Smooth muscle cell (in vitro differentiated cells): ENCODE results near the gene NTNG1. TPM values are rescaled to one million over a fixed set of nuclear protein-coding genes. Genes with fewer than 3 reads are reported as not detected.

Source experiments
- DNase-seq: peaks from one replicate; lab custom pipeline; 2025; ENCODE audit not compliant: unreplicated experiment; lab: John Stamatoyannopoulos, UW
- H2AFZ ChIP-seq: fragments of 200-600 bp; sonication (generic); 2 replicates; pipeline ENCODE4 v1.6.0; 2016; ENCODE audit warnings: antibody characterized with exemption, low read depth, mild to moderate bottlenecking
- H3F3A ChIP-seq: fragments of 200-600 bp; sonication (generic); 2 replicates; pipeline ENCODE4 v1.6.0; 2017; ENCODE audit warnings: antibody characterized with exemption, low read depth
- H3K27ac ChIP-seq: fragments of 200-600 bp; sonication (generic); 2 replicates; pipeline ENCODE4 v1.5.1; 2016; ENCODE audit warnings: low read depth, mild to moderate bottlenecking
- H3K27me3 ChIP-seq: fragments of 200-600 bp; sonication (generic); 2 replicates; pipeline ENCODE4 v1.6.1; 2016; ENCODE audit warnings: low read depth, mild to moderate bottlenecking
- H3K36me3 ChIP-seq: fragments of 200-600 bp; sonication (generic); 2 replicates; pipeline ENCODE4 v1.5.1; 2016; ENCODE audit warnings: low read depth
- H3K4me1 ChIP-seq: fragments of 200-600 bp; sonication (generic); 2 replicates; pipeline ENCODE4 v1.5.1; 2016; ENCODE audit warnings: low read depth
- H3K4me2 ChIP-seq: fragments of 200-600 bp; sonication (generic); 2 replicates; pipeline ENCODE4 v1.6.0; 2016; ENCODE audit warnings: mild to moderate bottlenecking
- H3K4me3 ChIP-seq: fragments of 200-600 bp; sonication (generic); 2 replicates; pipeline ENCODE4 v1.5.1; 2016; ENCODE audit warnings: mild to moderate bottlenecking
- H3K79me2 ChIP-seq: fragments of 200-600 bp; sonication (generic); 2 replicates; pipeline ENCODE4 v1.6.0; 2016; ENCODE audit warnings: low read depth, mild to moderate bottlenecking
- H3K9ac ChIP-seq: fragments of 200-600 bp; sonication (generic); 2 replicates; pipeline ENCODE4 v1.6.0; 2016; ENCODE audit warnings: low read depth
- H3K9me3 ChIP-seq: fragments of 200-600 bp; sonication (generic); replicated peaks from 2 replicates; pipeline ENCODE4 v1.5.1; 2016; ENCODE audit warnings: low read depth
- H4K20me1 ChIP-seq: fragments of 200-600 bp; sonication (generic); 2 replicates; pipeline ENCODE4 v1.6.0; 2016; ENCODE audit warnings: low read depth
- WGBS: methylation state at CpG from one replicate; pipeline ENCODE4 v1.1.7; 2016; ENCODE audit warnings: low lambda C conversion rate; 5-methylcytosine and 5-hydroxymethylcytosine counted together
- polyA plus RNA-seq: library from polyadenylated mRNA; unstranded; fragments of >200 nt; fragmentation: Nextera tagmentation; extraction: Ambion mirVana; gene quantifications from 2 replicates; pipeline ENCODE4 v1.2.1, GENCODE V29; 2016
- total RNA-seq: library from RNA; depleted of rRNA; stranded (reverse); fragments of >200 nt; gene quantifications from 2 replicates; pipeline ENCODE4 v1.2.3, GENCODE V29; 2014
- TF ChIP-seq, protein P1 (sequence below): fragments of 200-600 bp; sonication (generic); IDR thresholded peaks from 2 replicates; pipeline ENCODE4 v1.5.1; 2017; ENCODE audit warnings: borderline replicate concordance, mild to moderate bottlenecking, antibody characterized with exemption; ENCODE audit not compliant: insufficient read depth, poor library complexity, severe bottlenecking

Gene NTNG1
- total and polyA plus RNA-seq, 2 experiments from 2014 or later: 0.39 to 1.1 TPM

- H3K79me2 ChIP-seq: no peaks in the 10 kb centered on the region
- H3K9ac ChIP-seq: no peak overlapping the region
- no peaks in the 10 kb centered on the region for H4K20me1 ChIP-seq
- TF ChIP-seq, protein P1, sequence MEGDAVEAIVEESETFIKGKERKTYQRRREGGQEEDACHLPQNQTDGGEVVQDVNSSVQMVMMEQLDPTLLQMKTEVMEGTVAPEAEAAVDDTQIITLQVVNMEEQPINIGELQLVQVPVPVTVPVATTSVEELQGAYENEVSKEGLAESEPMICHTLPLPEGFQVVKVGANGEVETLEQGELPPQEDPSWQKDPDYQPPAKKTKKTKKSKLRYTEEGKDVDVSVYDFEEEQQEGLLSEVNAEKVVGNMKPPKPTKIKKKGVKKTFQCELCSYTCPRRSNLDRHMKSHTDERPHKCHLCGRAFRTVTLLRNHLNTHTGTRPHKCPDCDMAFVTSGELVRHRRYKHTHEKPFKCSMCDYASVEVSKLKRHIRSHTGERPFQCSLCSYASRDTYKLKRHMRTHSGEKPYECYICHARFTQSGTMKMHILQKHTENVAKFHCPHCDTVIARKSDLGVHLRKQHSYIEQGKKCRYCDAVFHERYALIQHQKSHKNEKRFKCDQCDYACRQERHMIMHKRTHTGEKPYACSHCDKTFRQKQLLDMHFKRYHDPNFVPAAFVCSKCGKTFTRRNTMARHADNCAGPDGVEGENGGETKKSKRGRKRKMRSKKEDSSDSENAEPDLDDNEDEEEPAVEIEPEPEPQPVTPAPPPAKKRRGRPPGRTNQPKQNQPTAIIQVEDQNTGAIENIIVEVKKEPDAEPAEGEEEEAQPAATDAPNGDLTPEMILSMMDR: no peak
- peaks cover 4% of the 10 kb centered on the region for H3K4me1 ChIP-seq
- H3K27me3 ChIP-seq: no peaks in the 10 kb centered on the region
- H3K9me3 ChIP-seq: no peaks in the 10 kb centered on the region
- no peaks in the 10 kb centered on the region for H3F3A ChIP-seq
- H3K4me3 ChIP-seq: no peak overlapping the region
- H3K4me2 ChIP-seq: no peak overlapping the region
- no peaks in the 10 kb centered on the region for H3K36me3 ChIP-seq
- H2AFZ ChIP-seq: no peak overlapping the region
- H3K27ac ChIP-seq: no peak overlapping the region
- 73% methylated on average over 2 of the region's 2 CpGs for WGBS
- no peak for DNase-seq
Observed at GRCh38 chr1:107378866-107379265, 238.0 kb downstream of the NTNG1 start.

DNA sequence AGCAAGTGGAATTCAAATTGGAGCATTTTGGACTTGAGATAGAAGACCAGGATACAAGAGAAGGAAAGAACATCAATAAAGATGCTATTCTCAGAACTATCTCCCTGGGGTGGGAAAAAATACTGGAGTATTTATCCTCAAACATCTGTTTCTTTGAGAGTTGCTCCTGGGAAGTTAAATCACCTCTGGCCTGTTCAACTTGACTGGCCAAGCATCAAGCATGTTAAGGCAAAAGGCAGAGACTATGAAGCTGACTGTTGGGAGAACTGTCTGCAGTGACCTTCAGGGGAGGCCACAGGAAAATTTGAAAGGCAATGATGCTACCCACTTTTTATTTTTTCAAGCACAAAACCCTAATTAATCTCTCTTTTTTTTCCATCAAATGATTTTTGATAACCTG, 239.0 kb downstream of the NTNG1 start:
- Histone ChIP-seq H3K4me1 (peaks cover 4% of the 10 kb centered on the region), H3K36me3 (no peaks in the 10 kb centered on the region), H3K4me2 (no peak overlapping the region), H3K9me3 (no peaks in the 10 kb centered on the region), H3K9ac (no peak overlapping the region), H2AFZ (no peak overlapping the region), H3F3A (no peaks in the 10 kb centered on the region), H4K20me1 (no peaks in the 10 kb centered on the region), H3K79me2 (no peaks in the 10 kb centered on the region), H3K4me3 (no peak overlapping the region), H3K27me3 (no peaks in the 10 kb centered on the region), H3K27ac (no peak overlapping the region)
- no peak for DNase-seq
- TF ChIP-seq, protein P1: no peak

- no peaks in the 10 kb centered on the region for H4K20me1 ChIP-seq
- H3K27me3 ChIP-seq: no peaks in the 10 kb centered on the region
- TF ChIP-seq, protein P1: no peak
- H3K36me3 ChIP-seq: no peaks in the 10 kb centered on the region
- no peak overlapping the region for H2AFZ ChIP-seq
- H3K79me2 ChIP-seq: no peaks in the 10 kb centered on the region
- no peaks in the 10 kb centered on the region for H3F3A ChIP-seq
- no peak overlapping the region for H3K27ac ChIP-seq
- no peak overlapping the region for H3K4me2 ChIP-seq
- H3K4me3 ChIP-seq: no peak overlapping the region
- peaks cover 4% of the 10 kb centered on the region for H3K4me1 ChIP-seq
- DNase-seq: no peak
- H3K9me3 ChIP-seq: no peaks in the 10 kb centered on the region
- 86% methylated on average over 15 of the region's 15 CpGs for WGBS
- no peak overlapping the region for H3K9ac ChIP-seq
Observed at GRCh38 chr1:107389410-107390396, 248.9 kb downstream of the NTNG1 start.
